Ectodermal cell (in vitro differentiated cells): ENCODE measurements around the gene EMCN.
"Not testable (repeated sequence)": the region's sequence is repeated elsewhere in the genome, so short reads cannot be mapped to it uniquely, and the experiment has no call there.

Source experiments
- H3K27ac ChIP-seq: 2 replicates; pipeline ENCODE4 v1.7.0; 2013; ENCODE audit warnings: mild to moderate bottlenecking, low read depth, low read length; ENCODE audit not compliant: insufficient read depth, poor library complexity, severe bottlenecking
- H3K27me3 ChIP-seq: 2 replicates; pipeline ENCODE4 v1.7.0; 2013; ENCODE audit warnings: mild to moderate bottlenecking, low read length; ENCODE audit not compliant: insufficient read depth, control insufficient read depth, poor library complexity, severe bottlenecking
- H3K36me3 ChIP-seq: one replicate; pipeline ENCODE4 v1.7.0; 2013; ENCODE audit warnings: low read length; ENCODE audit not compliant: control insufficient read depth, insufficient read depth
- H3K4me1 ChIP-seq: one replicate; pipeline ENCODE4 v1.7.0; 2013; ENCODE audit warnings: low read length; ENCODE audit not compliant: control insufficient read depth, insufficient read depth
- H3K4me3 ChIP-seq: 2 replicates; pipeline ENCODE4 v1.7.0; 2013; ENCODE audit warnings: low read depth, low read length, control low read depth; ENCODE audit not compliant: insufficient read depth
- H3K9me3 ChIP-seq: 2 replicates; pipeline ENCODE4 v1.7.0; 2013; ENCODE audit warnings: mild to moderate bottlenecking, low read length, moderate library complexity; ENCODE audit not compliant: control insufficient read depth
- WGBS, 2 experiments: methylation state at CpG; one replicate each; pipeline ENCODE4 v1.1.7; 2013; ENCODE audit warnings: missing lambda C conversion rate in 2 of 2; 5-methylcytosine and 5-hydroxymethylcytosine counted together

Gene EMCN

GRCh38 chr4:100414016-100414790 lies 103.6 kb downstream of the EMCN start:
- Histone ChIP-seq H3K27ac (no peak overlapping the region), H3K4me1 (no peaks in the 10 kb centered on the region), H3K4me3 (no peak overlapping the region), H3K27me3 (no peaks in the 10 kb centered on the region), H3K9me3 (no peaks in the 10 kb centered on the region), H3K36me3 (no peaks in the 10 kb centered on the region)
- WGBS, 2 experiments: 88 to 90% methylated on average over 3 of the region's 3 CpGs

- Histone ChIP-seq H3K27ac (no peak overlapping the region), H3K4me3 (no peak overlapping the region), H3K36me3 (no peaks in the 10 kb centered on the region), H3K27me3 (no peaks in the 10 kb centered on the region), H3K9me3 (no peaks in the 10 kb centered on the region), H3K4me1 (no peaks in the 10 kb centered on the region)
- WGBS, 2 experiments: 80 to 89% methylated on average over 1 of the region's 1 CpG
These were observed 126.0 kb downstream of the EMCN start for GRCh38 chr4:100391863-100392262.

DNA sequence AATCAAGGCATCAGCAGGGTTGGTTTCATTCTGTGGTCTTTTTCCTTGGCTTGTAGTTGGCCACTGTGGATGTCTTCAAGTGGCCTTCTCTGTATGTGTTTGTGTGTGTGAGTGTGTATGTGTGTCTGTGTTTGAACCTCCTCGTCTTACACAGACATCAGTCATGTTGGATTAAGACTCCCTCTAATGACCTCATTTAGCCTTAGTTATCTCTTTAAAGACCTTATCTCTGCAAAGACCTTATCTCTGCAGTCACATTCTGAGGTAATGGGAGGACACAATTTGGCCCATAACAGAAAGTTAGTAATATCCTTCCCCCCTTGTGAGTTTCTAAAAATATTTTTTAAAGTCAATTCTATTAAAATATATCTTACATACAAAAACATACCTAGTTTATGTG lies 126.7 kb downstream of the EMCN start:
- no peaks in the 10 kb centered on the region for H3K27me3 ChIP-seq
- 88% methylated on average over 1 of the region's 1 CpG; no CpG with 5 or more reads in 1 of the 2 experiments for WGBS, 2 experiments

GRCh38 chr4:100386270-100386669 lies 131.6 kb downstream of the EMCN start:
- no peaks in the 10 kb centered on the region for H3K27me3 ChIP-seq
- WGBS, 2 experiments: 98 to 100% methylated on average over 1 of the region's 1 CpG
- no peaks in the 10 kb centered on the region for H3K36me3 ChIP-seq
- H3K9me3 ChIP-seq: no peaks in the 10 kb centered on the region
- H3K27ac ChIP-seq: no peak overlapping the region
- H3K4me3 ChIP-seq: no peak overlapping the region
- no peaks in the 10 kb centered on the region for H3K4me1 ChIP-seq

More for the DNA sequence above, 126.7 kb downstream of the EMCN start:
- H3K4me3 ChIP-seq: no peak overlapping the region
- no peaks in the 10 kb centered on the region for H3K36me3 ChIP-seq
- no peak overlapping the region for H3K27ac ChIP-seq
- H3K9me3 ChIP-seq: no peaks in the 10 kb centered on the region
- no peaks in the 10 kb centered on the region for H3K4me1 ChIP-seq

- not testable (repeated sequence) for H3K9me3 ChIP-seq, H3K36me3 ChIP-seq, H3K27ac ChIP-seq, H3K27me3 ChIP-seq, H3K4me1 ChIP-seq, H3K4me3 ChIP-seq
- 100% methylated on average over 1 of the region's 1 CpG for WGBS, 2 experiments
These were observed 137.4 kb downstream of the EMCN start for GRCh38 chr4:100380401-100380800.

GRCh38 chr4:100379583-100380105 lies 138.2 kb downstream of the EMCN start:
- Histone ChIP-seq H3K27me3 (no peaks in the 10 kb centered on the region), H3K9me3 (no peaks in the 10 kb centered on the region), H3K4me1 (no peaks in the 10 kb centered on the region), H3K27ac (no peak overlapping the region), H3K4me3 (no peak overlapping the region), H3K36me3 (no peaks in the 10 kb centered on the region)
- 90 to 96% methylated on average over 5 of the region's 5 CpGs for WGBS, 2 experiments

- WGBS, 2 experiments: 92 to 93% methylated on average over 3 of the region's 3 CpGs
- no peaks in the 10 kb centered on the region for H3K27me3 ChIP-seq
- no peaks in the 10 kb centered on the region for H3K36me3 ChIP-seq
- no peaks in the 10 kb centered on the region for H3K4me1 ChIP-seq
- H3K27ac ChIP-seq: no peak overlapping the region
- H3K9me3 ChIP-seq: no peaks in the 10 kb centered on the region
- no peak overlapping the region for H3K4me3 ChIP-seq
These were observed 145.4 kb downstream of the EMCN start for GRCh38 chr4:100372432-100372831.

DNA sequence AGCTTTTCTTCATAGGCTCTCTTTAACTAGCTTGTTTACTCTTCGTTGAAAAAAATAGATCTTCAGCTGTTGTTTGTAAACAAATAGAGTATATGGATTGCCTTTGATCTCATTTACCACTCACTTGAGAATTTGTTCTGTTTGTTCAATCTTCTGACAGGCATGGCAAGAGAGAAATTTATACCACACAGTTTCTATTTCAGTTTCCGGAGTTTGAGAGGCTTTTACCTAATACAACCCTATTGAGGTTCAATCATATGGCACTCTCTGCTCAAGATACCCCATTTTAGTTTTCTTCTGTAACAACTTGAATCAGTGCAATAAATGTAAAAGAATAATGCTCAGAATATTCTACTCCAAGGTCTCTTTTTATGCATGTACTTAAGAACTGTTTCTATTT lies 148.0 kb downstream of the EMCN start:
- no peaks in the 10 kb centered on the region for H3K9me3 ChIP-seq
- no peak overlapping the region for H3K27ac ChIP-seq
- H3K27me3 ChIP-seq: no peaks in the 10 kb centered on the region
- no peak overlapping the region for H3K4me3 ChIP-seq
- no peaks in the 10 kb centered on the region for H3K36me3 ChIP-seq
- 92 to 100% methylated on average over 1 to 2 of the region's 2 CpGs for WGBS, 2 experiments
- no peaks in the 10 kb centered on the region for H3K4me1 ChIP-seq

- no peak overlapping the region for H3K27ac ChIP-seq
- WGBS, 2 experiments: 97% methylated on average over 1 of the region's 1 CpG
- no peaks in the 10 kb centered on the region for H3K4me1 ChIP-seq
- H3K27me3 ChIP-seq: no peaks in the 10 kb centered on the region
- H3K9me3 ChIP-seq: no peaks in the 10 kb centered on the region
- no peak overlapping the region for H3K4me3 ChIP-seq
- H3K36me3 ChIP-seq: no peaks in the 10 kb centered on the region
These were observed 150.4 kb downstream of the EMCN start for GRCh38 chr4:100367451-100367850.

- Histone ChIP-seq H3K9me3 (no peaks in the 10 kb centered on the region), H3K27me3 (no peaks in the 10 kb centered on the region), H3K27ac (no peak overlapping the region), H3K4me3 (no peak overlapping the region), H3K4me1 (no peaks in the 10 kb centered on the region), H3K36me3 (no peaks in the 10 kb centered on the region)
- 35 to 44% methylated on average over 2 of the region's 2 CpGs for WGBS, 2 experiments
These were observed 151.6 kb downstream of the EMCN start for GRCh38 chr4:100366213-100366612.
